NCI-H2227 (cell line): Measurements from ENCODE around the gene IDE.
A peak's percentile ranks its signal among the peaks of the same experiment; 100 is the strongest.

Experiments
- DNase-seq: peaks from one replicate; lab custom pipeline; 2025; ENCODE audit not compliant: unreplicated experiment; lab: John Stamatoyannopoulos, UW

The IDE gene

GRCh38 chr10:92567952-92568600, 5.8 kb downstream of the IDE start:
- DNase-seq = no peak

- no peak for DNase-seq
These were observed 11.5 kb downstream of the IDE start for GRCh38 chr10:92562424-92562823.

GRCh38 chr10:92559046-92559445, 14.8 kb downstream of the IDE start:
- no peak for DNase-seq

GRCh38 chr10:92553959-92554358, 19.9 kb downstream of the IDE start:
- no peak for DNase-seq

GRCh38 chr10:92552310-92552709, 21.6 kb downstream of the IDE start:
- DNase-seq = no peak

GRCh38 chr10:92550924-92551323, 23.0 kb downstream of the IDE start:
- no peak for DNase-seq

GRCh38 chr10:92547676-92548075, 26.2 kb downstream of the IDE start:
- no peak for DNase-seq

- no peak for DNase-seq
These were observed 28.3 kb downstream of the IDE start for GRCh38 chr10:92545556-92545955.

GRCh38 chr10:92544296-92544695, 29.6 kb downstream of the IDE start:
- DNase-seq = no peak

GRCh38 chr10:92542458-92542857, 31.4 kb downstream of the IDE start:
- DNase-seq = no peak

- no peak for DNase-seq
These were observed 32.3 kb downstream of the IDE start for GRCh38 chr10:92541583-92541982.

- DNase-seq = no peak
These were observed 35.5 kb downstream of the IDE start for GRCh38 chr10:92538231-92538958.

GRCh38 chr10:92530891-92531535, 42.9 kb downstream of the IDE start:
- DNase-seq = no peak

GRCh38 chr10:92530421-92530820, 43.5 kb downstream of the IDE start:
- DNase-seq = no peak

GRCh38 chr10:92527716-92528115, 46.2 kb downstream of the IDE start:
- DNase-seq = peak; percentile 48

- no peak for DNase-seq
These were observed 50.3 kb downstream of the IDE start for GRCh38 chr10:92523639-92524038.

- DNase-seq = peak; percentile 71
These were observed 56.7 kb downstream of the IDE start for GRCh38 chr10:92517034-92517655.

- DNase-seq = no peak
These were observed 65.0 kb downstream of the IDE start for GRCh38 chr10:92508866-92509265.

GRCh38 chr10:92506336-92506735, 67.6 kb downstream of the IDE start:
- DNase-seq = no peak

- no peak for DNase-seq
These were observed 68.8 kb downstream of the IDE start for GRCh38 chr10:92505044-92505443.

GRCh38 chr10:92502296-92502808, 71.5 kb downstream of the IDE start:
- no peak for DNase-seq

GRCh38 chr10:92493362-92493761, 80.5 kb downstream of the IDE start:
- no peak for DNase-seq
